Gastroesophageal sphincter (tissue), 4 donors: Measurements from ENCODE around the gene DPEP2NB. TPM values are rescaled to one million over a fixed set of nuclear protein-coding genes. Genes with fewer than 3 reads are reported as not detected.

Experiments used
- ATAC-seq: fragments of 150-250 bp; one replicate; pipeline ENCODE4 v1.9.1; 2016; ENCODE audit warnings: mild to moderate bottlenecking, moderate library complexity
- H3K27ac ChIP-seq, 4 donors: fragments of 200-600 bp; sonication (generic) in 3 of 4; 1 replicate in 3 of 4; 2 replicates in 1 of 4; pipeline ENCODE4 v1.5.1; 2016 to 2019
- H3K27me3 ChIP-seq: fragments of 200-600 bp; sonication (generic); one replicate; pipeline ENCODE4 v1.5.1; 2019
- H3K36me3 ChIP-seq, 2 donors: fragments of 200-600 bp; sonication (generic); one replicate each; pipeline ENCODE4 v1.5.1; 2019; ENCODE audit warnings: control low read depth in 1 of 2
- H3K4me1 ChIP-seq, 3 donors: fragments of 200-600 bp; sonication (generic); 1 replicate in 2 of 3; 2 replicates in 1 of 3; pipeline ENCODE4 v1.5.1; 2016 to 2019; ENCODE audit warnings: control low read depth in 2 of 3
- H3K4me3 ChIP-seq, 2 donors: fragments of 200-600 bp; sonication (generic); one replicate each; pipeline ENCODE4 v1.5.1; 2019; ENCODE audit warnings: mild to moderate bottlenecking in 1 of 2, moderate library complexity in 1 of 2
- H3K9me3 ChIP-seq, 3 donors: fragments of 200-600 bp; sonication (generic); one replicate each; pipeline ENCODE4 v1.5.1; 2017 to 2019; ENCODE audit warnings: control low read depth in 2 of 3
- EP300 ChIP-seq: sonication (generic); formaldehyde crosslinking; IDR thresholded peaks from one replicate; pipeline ENCODE4 v1.6.1; 2017; ENCODE audit warnings: antibody characterized with exemption, mild to moderate bottlenecking
- POLR2A ChIP-seq, 2 donors: fragments of 450-650 bp; IDR thresholded peaks; one replicate each; pipeline ENCODE4 v1.6.1; 2017; ENCODE audit warnings: antibody characterized with exemption in 2 of 2, mild to moderate bottlenecking in 2 of 2, moderate library complexity in 1 of 2
- POLR2AphosphoS5 ChIP-seq: sonication (generic); formaldehyde crosslinking; IDR thresholded peaks from one replicate; pipeline ENCODE4 v1.6.1; 2017; ENCODE audit warnings: antibody characterized with exemption
- WGBS, 2 donors: methylation state at CpG; one replicate each; pipeline ENCODE4 v1.1.5; 2018; ENCODE audit warnings: low coverage in 1 of 2; 5-methylcytosine and 5-hydroxymethylcytosine counted together
- total RNA-seq, 4 donors: library from RNA; depleted of rRNA; stranded (reverse); fragments of >200 nt; gene quantifications; one replicate each; pipeline ENCODE4 v1.1.0, GENCODE V29; 2016
- TF ChIP-seq, protein P1 (sequence below), 4 experiments: fragments of 200-600 bp in 2 of 4; fragments of 450-650 bp in 2 of 4; sonication (generic) in 1 of 4; IDR thresholded peaks; one replicate each; pipeline ENCODE4 v1.5.1; 2017 to 2019; ENCODE audit warnings: antibody characterized with exemption in 4 of 4, mild to moderate bottlenecking in 2 of 4, moderate library complexity in 2 of 4

The DPEP2NB gene, protein sequence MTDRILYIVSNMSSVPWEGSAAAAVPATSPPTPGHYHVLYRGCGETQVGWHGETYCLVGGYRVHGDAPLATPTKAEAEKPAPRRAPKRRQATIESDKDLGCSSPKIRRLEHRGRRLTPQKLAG
- total RNA-seq: not detected

DNA sequence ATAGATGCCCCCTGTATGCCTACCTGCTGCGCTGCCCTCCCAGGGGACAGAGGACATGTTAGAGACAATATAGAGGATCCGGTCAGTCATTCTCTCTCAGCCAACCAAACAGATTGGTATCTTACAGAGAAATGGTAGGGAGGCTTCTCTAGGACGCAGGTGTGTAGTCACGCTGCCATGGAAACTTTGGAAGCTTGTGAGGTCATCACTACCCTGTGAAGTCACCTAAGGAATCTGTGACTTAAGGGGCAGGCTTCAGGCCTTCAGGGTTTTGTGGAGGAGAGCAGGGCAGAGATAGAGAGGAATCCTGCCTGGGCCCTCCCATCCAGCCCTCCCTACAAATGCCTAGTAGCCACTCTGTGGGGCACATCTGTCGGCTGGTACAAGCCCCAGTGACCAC, at the start of gene DPEP2NB:
Gene DPEP2NB (minus strand): TSS at position 231 of the 400 bp plus-strand sequence. CDS start 141 bp downstream, at position 90.
- Histone ChIP-seq H3K27ac (no peak within 1 kb of the TSS), H3K36me3 (no peaks in the 10 kb centered on the region), H3K27me3 (peaks cover 7% of the 10 kb centered on the region), H3K9me3 (no peaks in the 10 kb centered on the region), H3K4me1 (no peaks in the 10 kb centered on the region), H3K4me3 (no peak within 1 kb of the TSS)
- no peak for TF ChIP-seq POLR2AphosphoS5
- TF ChIP-seq, protein P1, sequence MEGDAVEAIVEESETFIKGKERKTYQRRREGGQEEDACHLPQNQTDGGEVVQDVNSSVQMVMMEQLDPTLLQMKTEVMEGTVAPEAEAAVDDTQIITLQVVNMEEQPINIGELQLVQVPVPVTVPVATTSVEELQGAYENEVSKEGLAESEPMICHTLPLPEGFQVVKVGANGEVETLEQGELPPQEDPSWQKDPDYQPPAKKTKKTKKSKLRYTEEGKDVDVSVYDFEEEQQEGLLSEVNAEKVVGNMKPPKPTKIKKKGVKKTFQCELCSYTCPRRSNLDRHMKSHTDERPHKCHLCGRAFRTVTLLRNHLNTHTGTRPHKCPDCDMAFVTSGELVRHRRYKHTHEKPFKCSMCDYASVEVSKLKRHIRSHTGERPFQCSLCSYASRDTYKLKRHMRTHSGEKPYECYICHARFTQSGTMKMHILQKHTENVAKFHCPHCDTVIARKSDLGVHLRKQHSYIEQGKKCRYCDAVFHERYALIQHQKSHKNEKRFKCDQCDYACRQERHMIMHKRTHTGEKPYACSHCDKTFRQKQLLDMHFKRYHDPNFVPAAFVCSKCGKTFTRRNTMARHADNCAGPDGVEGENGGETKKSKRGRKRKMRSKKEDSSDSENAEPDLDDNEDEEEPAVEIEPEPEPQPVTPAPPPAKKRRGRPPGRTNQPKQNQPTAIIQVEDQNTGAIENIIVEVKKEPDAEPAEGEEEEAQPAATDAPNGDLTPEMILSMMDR (IDR thresholded peaks at IDR 0.05): no peak
- no peak for TF ChIP-seq EP300
- no peak for TF ChIP-seq POLR2A (IDR thresholded peaks at IDR 0.05)
- WGBS, 2 donors: 81 to 100% methylated on average over 2 to 3 of the region's 5 CpGs
- no peak for ATAC-seq

DNA sequence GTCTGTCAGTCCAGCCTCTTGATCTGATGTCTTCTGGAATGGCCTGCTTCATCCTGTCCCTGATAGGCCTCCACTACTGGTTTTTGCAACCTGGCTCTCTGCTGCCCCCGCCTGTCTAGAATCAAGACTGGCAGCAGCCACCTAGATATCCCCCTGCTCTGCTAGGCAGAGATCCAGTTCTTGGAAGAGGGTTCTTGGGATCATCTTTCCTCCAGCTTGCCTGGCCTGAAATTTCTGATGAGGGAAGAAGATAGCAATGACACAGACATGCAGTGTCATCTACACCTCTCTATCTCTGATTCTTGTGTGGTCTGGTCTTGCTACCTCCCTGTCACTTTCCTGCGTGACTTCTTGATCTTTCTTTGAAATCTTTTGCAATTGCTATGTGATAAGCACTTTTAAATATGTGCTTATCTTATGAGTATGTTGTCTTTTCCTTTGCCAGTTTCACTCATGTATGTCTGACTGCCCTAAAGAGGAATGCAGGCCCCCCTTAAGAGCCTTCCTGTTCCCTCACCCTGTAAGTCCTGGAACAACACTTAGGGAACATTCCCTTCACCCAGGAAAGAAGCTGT, 49.2 kb upstream of the DPEP2NB start:
- WGBS, 2 donors: 56 to 100% methylated on average over 1 to 2 of the region's 2 CpGs
- TF ChIP-seq EP300 (no peak), POLR2A (IDR thresholded peaks at IDR 0.05) (no peak), POLR2AphosphoS5 (peak; percentile 13)
- TF ChIP-seq, protein P1 (IDR thresholded peaks at IDR 0.05): peak; percentile 57 to 74 (median 64)
- no peak overlapping the region for H3K4me3 ChIP-seq
- H3K9me3 ChIP-seq: no peaks in the 10 kb centered on the region
- no peaks in the 10 kb centered on the region for H3K27me3 ChIP-seq
- H3K4me1 ChIP-seq: peaks cover 0 to 27% (median 20%) of the 10 kb centered on the region in 3 donors
- peak overlapping the region in 3 of 4 donors; percentile 28 to 74 (median 50) for H3K27ac ChIP-seq
- H3K36me3 ChIP-seq: peaks cover 0 to 59% of the 10 kb centered on the region in 2 donors
- ATAC-seq: peak; percentile 78

DNA sequence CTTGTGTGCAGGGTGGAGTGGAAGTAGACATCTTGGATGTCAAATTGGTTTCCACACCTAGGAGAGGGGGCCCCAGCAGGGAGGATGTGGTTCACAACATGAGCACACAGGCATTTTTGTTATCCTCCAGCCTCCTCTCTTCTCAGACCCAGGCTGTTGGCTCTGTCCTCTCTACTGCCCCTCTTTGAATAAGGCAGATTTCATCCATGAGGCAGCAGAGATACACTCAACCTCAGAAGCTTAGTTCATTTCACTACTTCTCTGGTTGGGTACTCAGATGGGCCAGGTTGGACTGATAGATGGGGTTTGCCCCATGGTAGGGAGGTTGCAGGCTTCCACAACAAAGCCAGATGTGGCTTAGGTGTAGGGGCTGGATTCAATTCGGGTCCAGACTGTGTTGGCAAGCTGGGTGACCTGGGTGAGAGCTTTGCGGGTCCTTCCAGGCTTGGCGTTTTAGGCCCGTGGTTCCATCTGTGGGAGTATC, 47.2 kb upstream of the DPEP2NB start:
- Histone ChIP-seq H3K9me3 (no peaks in the 10 kb centered on the region), H3K4me3 (no peak overlapping the region), H3K4me1 (peaks cover 0 to 21% (median 13%) of the 10 kb centered on the region in 3 donors), H3K27me3 (no peaks in the 10 kb centered on the region), H3K36me3 (peaks cover 0 to 60% of the 10 kb centered on the region in 2 donors), H3K27ac (peak overlapping the region in 1 of 4 donors; percentile 10)
- TF ChIP-seq, protein P1 (IDR thresholded peaks at IDR 0.05): no peak
- no peak for TF ChIP-seq POLR2AphosphoS5
- 100% methylated on average over 1 to 3 of the region's 4 CpGs for WGBS, 2 donors
- ATAC-seq: no peak

DNA sequence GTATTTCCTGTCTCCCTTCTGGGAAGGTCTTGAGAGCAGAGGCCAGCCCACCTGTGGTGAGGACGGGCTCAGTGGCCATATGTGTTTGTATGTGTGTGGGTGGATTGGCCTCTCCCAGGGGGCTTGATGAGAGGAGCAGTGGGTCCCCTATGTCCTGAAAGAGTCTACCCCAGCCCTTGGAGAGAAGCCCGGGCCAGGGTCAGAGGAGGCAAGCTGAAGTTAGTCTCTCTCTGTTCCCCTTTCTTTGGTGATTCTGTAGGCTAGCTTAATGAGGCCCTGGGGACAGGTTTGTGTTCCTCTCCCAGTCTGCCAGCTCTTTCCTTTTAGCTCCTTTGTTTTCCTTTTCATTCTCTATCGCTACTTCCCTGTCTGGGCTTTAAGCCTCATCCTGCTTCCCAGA, 45.7 kb upstream of the DPEP2NB start:
- Histone ChIP-seq H3K4me1 (peaks cover 0 to 21% (median 13%) of the 10 kb centered on the region in 3 donors), H3K27ac (no peak overlapping the region), H3K9me3 (no peaks in the 10 kb centered on the region), H3K4me3 (no peak overlapping the region), H3K36me3 (peaks cover 0 to 60% of the 10 kb centered on the region in 2 donors), H3K27me3 (no peaks in the 10 kb centered on the region)
- 81% methylated on average over 2 of the region's 3 CpGs; no CpG with 5 or more reads in 1 of the 2 donors for WGBS, 2 donors
- no peak for ATAC-seq
- TF ChIP-seq, protein P1 (IDR thresholded peaks at IDR 0.05): no peak
- TF ChIP-seq POLR2A (IDR thresholded peaks at IDR 0.05) (no peak), POLR2AphosphoS5 (no peak), EP300 (no peak)

DNA sequence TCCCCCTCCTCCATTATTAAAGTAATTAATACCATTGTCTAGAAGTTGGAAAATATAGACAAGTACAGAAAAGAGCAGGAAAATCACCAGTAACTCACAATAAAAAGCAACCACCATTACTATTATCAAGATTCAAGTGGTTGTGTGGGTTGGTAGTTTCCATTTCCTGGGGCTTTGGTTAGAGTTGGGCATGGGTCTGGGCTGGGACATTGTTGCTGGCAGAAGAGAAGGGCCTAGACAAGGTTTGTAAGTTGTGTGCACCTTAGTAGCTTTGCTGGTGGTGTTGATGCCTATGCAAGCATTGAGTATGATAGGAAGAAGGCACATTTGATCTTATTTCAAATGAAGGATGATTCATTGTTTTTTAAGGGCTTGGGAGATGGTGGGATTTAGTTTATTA, 44.1 kb upstream of the DPEP2NB start:
- Histone ChIP-seq H3K4me1 (peaks cover 0 to 8% (median 4%) of the 10 kb centered on the region in 3 donors), H3K9me3 (no peaks in the 10 kb centered on the region), H3K27me3 (no peaks in the 10 kb centered on the region), H3K4me3 (no peak overlapping the region), H3K36me3 (peaks cover 0 to 68% of the 10 kb centered on the region in 2 donors), H3K27ac (no peak overlapping the region)
- TF ChIP-seq POLR2A (IDR thresholded peaks at IDR 0.05) (no peak), EP300 (no peak), POLR2AphosphoS5 (no peak)
- TF ChIP-seq, protein P1 (IDR thresholded peaks at IDR 0.05): no peak
- ATAC-seq: no peak
